ENCODE measurements around the gene GASK1A.

The GASK1A gene

GRCh38 chr3:43089081-43089480 lies 110.0 kb downstream of the GASK1A start:
- no peak for TF ChIP-seq ZFX (IDR thresholded peaks at IDR 0.05)
- TF ChIP-seq CTCF (conservative IDR thresholded peaks at IDR 0.05): no peak
- no peak overlapping the region for H3K27ac ChIP-seq

- no peak for TF ChIP-seq ZFX (IDR thresholded peaks at IDR 0.05)
- no peak for TF ChIP-seq CTCF (conservative IDR thresholded peaks at IDR 0.05)
These were observed 111.1 kb downstream of the GASK1A start for GRCh38 chr3:43090238-43090637.

GRCh38 chr3:43091481-43091880 lies 112.4 kb downstream of the GASK1A start:
- H3K27ac ChIP-seq: no peak overlapping the region
- TF ChIP-seq CTCF (conservative IDR thresholded peaks at IDR 0.05) (no peak), ZFX (IDR thresholded peaks at IDR 0.05) (no peak)

More at GRCh38 chr3:43090238-43090637, 111.1 kb downstream of the GASK1A start:
- no peak overlapping the region for H3K27ac ChIP-seq

GRCh38 chr3:43093006-43093405 lies 113.9 kb downstream of the GASK1A start:
- TF ChIP-seq CTCF (conservative IDR thresholded peaks at IDR 0.05) (no peak), ZFX (IDR thresholded peaks at IDR 0.05) (no peak)
- H3K27ac ChIP-seq: no peak overlapping the region

GRCh38 chr3:43093974-43094373 lies 114.9 kb downstream of the GASK1A start:
- no peak for TF ChIP-seq CTCF (conservative IDR thresholded peaks at IDR 0.05)
- TF ChIP-seq ZFX (IDR thresholded peaks at IDR 0.05): no peak
- no peak overlapping the region for H3K27ac ChIP-seq

GRCh38 chr3:43094381-43094780 lies 115.3 kb downstream of the GASK1A start:
- no peak overlapping the region for H3K27ac ChIP-seq
- TF ChIP-seq CTCF (conservative IDR thresholded peaks at IDR 0.05): no peak
- TF ChIP-seq ZFX (IDR thresholded peaks at IDR 0.05): no peak

GRCh38 chr3:43094851-43095250 lies 115.7 kb downstream of the GASK1A start:
- TF ChIP-seq CTCF (conservative IDR thresholded peaks at IDR 0.05): no peak
- no peak for TF ChIP-seq ZFX (IDR thresholded peaks at IDR 0.05)
- H3K27ac ChIP-seq: no peak overlapping the region
